Neural progenitor cell (in vitro differentiated cells): ENCODE results near the gene TENM3.

Experiments
- EZH2 ChIP-seq: fragments of 200-600 bp; sonication (generic); IDR thresholded peaks from 2 replicates; pipeline ENCODE4 v1.6.1; 2017; ENCODE audit warnings: antibody characterized with exemption, mild to moderate bottlenecking, moderate library complexity
- EZH2phosphoT487 ChIP-seq: fragments of 200-600 bp; sonication (generic); IDR thresholded peaks from 2 replicates; pipeline ENCODE4 v1.6.1; 2017; ENCODE audit warnings: antibody characterized with exemption
- TF ChIP-seq, protein P1 (sequence below): fragments of 200-600 bp; sonication (generic); IDR thresholded peaks from 2 replicates; pipeline ENCODE4 v1.5.1; 2017; ENCODE audit warnings: antibody characterized with exemption, mild to moderate bottlenecking

- TF ChIP-seq, protein P1, sequence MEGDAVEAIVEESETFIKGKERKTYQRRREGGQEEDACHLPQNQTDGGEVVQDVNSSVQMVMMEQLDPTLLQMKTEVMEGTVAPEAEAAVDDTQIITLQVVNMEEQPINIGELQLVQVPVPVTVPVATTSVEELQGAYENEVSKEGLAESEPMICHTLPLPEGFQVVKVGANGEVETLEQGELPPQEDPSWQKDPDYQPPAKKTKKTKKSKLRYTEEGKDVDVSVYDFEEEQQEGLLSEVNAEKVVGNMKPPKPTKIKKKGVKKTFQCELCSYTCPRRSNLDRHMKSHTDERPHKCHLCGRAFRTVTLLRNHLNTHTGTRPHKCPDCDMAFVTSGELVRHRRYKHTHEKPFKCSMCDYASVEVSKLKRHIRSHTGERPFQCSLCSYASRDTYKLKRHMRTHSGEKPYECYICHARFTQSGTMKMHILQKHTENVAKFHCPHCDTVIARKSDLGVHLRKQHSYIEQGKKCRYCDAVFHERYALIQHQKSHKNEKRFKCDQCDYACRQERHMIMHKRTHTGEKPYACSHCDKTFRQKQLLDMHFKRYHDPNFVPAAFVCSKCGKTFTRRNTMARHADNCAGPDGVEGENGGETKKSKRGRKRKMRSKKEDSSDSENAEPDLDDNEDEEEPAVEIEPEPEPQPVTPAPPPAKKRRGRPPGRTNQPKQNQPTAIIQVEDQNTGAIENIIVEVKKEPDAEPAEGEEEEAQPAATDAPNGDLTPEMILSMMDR, result no peak
- no peak for TF ChIP-seq EZH2
- TF ChIP-seq EZH2phosphoT487, result no peak
Measured at GRCh38 chr4:182795446-182796238, 552.4 kb downstream of the TENM3 start.
